Measurements from ENCODE around the gene PRPF19.
A peak's percentile ranks its signal among the peaks of the same experiment; 100 is the strongest.

PRPF19 gene

GRCh38 chr11:60860943-60861342 lies 45.4 kb downstream of the PRPF19 start:
- DNase-seq: peak in 10 of 56 donors; percentile 12 to 49 (median 24)

GRCh38 chr11:60859616-60860250 lies 46.7 kb downstream of the PRPF19 start:
- DNase-seq: peak in 33 of 56 donors; percentile 6 to 68 (median 35)

GRCh38 chr11:60858731-60859464 lies 47.5 kb downstream of the PRPF19 start:
- no peak for DNase-seq

GRCh38 chr11:60858236-60858635 lies 48.1 kb downstream of the PRPF19 start:
- DNase-seq: no peak

GRCh38 chr11:60857378-60858232 lies 48.8 kb downstream of the PRPF19 start:
- no peak for DNase-seq

- no peak for DNase-seq
Measured at GRCh38 chr11:60855726-60856633, 50.4 kb downstream of the PRPF19 start, which contains the start of gene PTGDR2. Gene PTGDR2, minus strand, starts transcription at chr11:60855950. Its CDS starts 2,228 bp downstream, at chr11:60853722.

GRCh38 chr11:60854847-60855725 lies 51.3 kb downstream of the PRPF19 start:
- DNase-seq: no peak

GRCh38 chr11:60854140-60854846 lies 52.1 kb downstream of the PRPF19 start:
- DNase-seq: no peak

- no peak for DNase-seq
Measured at GRCh38 chr11:60852982-60853950, 53.1 kb downstream of the PRPF19 start.

GRCh38 chr11:60852117-60852981 lies 54.0 kb downstream of the PRPF19 start:
- DNase-seq: no peak

- DNase-seq: no peak
Measured at GRCh38 chr11:60851327-60852104, 54.9 kb downstream of the PRPF19 start.

- DNase-seq: no peak
Measured at GRCh38 chr11:60849641-60850520, 56.5 kb downstream of the PRPF19 start.

- DNase-seq: no peak
Measured at GRCh38 chr11:60848714-60849151, 57.7 kb downstream of the PRPF19 start.

- DNase-seq: no peak
Measured at GRCh38 chr11:60847896-60848295, 58.5 kb downstream of the PRPF19 start.

- no peak for DNase-seq
Measured at GRCh38 chr11:60847281-60847680, 59.1 kb downstream of the PRPF19 start.
